Neural cell (in vitro differentiated cells): ENCODE measurements around the gene PSMG3.

ENCODE experiments used
- EP300 ChIP-seq: fragments of 450-650 bp; conservative IDR thresholded peaks from 2 replicates; pipeline ENCODE4 v1.6.1; 2014; ENCODE audit warnings: antibody characterized with exemption, mild to moderate bottlenecking, moderate library complexity; ENCODE audit not compliant: poor library complexity, severe bottlenecking
- TAF1 ChIP-seq: IDR thresholded peaks from 2 replicates; pipeline ENCODE4 v1.6.1; 2012; ENCODE audit warnings: low read depth
- TF ChIP-seq, protein P1 (sequence below): fragments of 450-650 bp; IDR thresholded peaks from 2 replicates; pipeline ENCODE4 v1.5.1; 2014; ENCODE audit warnings: antibody characterized with exemption, mild to moderate bottlenecking, moderate library complexity; ENCODE audit not compliant: poor library complexity, severe bottlenecking
- TF ChIP-seq, protein P2 (sequence below): IDR thresholded peaks from 2 replicates; pipeline ENCODE4 v1.6.1; 2012; ENCODE audit warnings: borderline replicate concordance

DNA sequence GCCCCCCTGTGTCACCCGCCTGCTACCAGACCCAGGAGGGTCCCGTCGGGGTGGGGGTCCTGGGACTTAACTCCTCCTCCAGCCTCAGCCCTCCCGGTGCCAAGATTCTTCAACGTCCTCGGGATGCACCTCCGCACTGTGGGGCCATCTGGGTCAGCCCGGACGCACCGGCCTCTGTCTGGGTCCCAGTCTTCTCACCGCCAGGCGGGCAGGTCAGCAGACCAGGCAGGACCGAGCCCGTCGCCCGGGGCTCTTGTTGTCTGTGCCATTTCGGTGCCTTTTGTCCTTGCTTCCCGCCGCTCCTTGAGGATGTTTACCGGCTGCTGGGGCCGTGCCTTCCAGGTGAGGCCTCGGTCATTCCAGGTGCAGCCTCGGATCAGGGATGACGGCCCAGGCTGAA, 32.1 kb upstream of the PSMG3 start:
- TF ChIP-seq, protein P1, sequence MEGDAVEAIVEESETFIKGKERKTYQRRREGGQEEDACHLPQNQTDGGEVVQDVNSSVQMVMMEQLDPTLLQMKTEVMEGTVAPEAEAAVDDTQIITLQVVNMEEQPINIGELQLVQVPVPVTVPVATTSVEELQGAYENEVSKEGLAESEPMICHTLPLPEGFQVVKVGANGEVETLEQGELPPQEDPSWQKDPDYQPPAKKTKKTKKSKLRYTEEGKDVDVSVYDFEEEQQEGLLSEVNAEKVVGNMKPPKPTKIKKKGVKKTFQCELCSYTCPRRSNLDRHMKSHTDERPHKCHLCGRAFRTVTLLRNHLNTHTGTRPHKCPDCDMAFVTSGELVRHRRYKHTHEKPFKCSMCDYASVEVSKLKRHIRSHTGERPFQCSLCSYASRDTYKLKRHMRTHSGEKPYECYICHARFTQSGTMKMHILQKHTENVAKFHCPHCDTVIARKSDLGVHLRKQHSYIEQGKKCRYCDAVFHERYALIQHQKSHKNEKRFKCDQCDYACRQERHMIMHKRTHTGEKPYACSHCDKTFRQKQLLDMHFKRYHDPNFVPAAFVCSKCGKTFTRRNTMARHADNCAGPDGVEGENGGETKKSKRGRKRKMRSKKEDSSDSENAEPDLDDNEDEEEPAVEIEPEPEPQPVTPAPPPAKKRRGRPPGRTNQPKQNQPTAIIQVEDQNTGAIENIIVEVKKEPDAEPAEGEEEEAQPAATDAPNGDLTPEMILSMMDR: no peak
- TF ChIP-seq, protein P2, sequence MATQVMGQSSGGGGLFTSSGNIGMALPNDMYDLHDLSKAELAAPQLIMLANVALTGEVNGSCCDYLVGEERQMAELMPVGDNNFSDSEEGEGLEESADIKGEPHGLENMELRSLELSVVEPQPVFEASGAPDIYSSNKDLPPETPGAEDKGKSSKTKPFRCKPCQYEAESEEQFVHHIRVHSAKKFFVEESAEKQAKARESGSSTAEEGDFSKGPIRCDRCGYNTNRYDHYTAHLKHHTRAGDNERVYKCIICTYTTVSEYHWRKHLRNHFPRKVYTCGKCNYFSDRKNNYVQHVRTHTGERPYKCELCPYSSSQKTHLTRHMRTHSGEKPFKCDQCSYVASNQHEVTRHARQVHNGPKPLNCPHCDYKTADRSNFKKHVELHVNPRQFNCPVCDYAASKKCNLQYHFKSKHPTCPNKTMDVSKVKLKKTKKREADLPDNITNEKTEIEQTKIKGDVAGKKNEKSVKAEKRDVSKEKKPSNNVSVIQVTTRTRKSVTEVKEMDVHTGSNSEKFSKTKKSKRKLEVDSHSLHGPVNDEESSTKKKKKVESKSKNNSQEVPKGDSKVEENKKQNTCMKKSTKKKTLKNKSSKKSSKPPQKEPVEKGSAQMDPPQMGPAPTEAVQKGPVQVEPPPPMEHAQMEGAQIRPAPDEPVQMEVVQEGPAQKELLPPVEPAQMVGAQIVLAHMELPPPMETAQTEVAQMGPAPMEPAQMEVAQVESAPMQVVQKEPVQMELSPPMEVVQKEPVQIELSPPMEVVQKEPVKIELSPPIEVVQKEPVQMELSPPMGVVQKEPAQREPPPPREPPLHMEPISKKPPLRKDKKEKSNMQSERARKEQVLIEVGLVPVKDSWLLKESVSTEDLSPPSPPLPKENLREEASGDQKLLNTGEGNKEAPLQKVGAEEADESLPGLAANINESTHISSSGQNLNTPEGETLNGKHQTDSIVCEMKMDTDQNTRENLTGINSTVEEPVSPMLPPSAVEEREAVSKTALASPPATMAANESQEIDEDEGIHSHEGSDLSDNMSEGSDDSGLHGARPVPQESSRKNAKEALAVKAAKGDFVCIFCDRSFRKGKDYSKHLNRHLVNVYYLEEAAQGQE: no peak
- no peak for TF ChIP-seq EP300
- TF ChIP-seq TAF1: no peak
